Activated CD8-positive, alpha-beta memory T cell treated with anti-CD3 and anti-CD28 coated beads for 36 hours (primary cell): Measurements from ENCODE around the gene SAPCD2. TPM values are rescaled to one million over a fixed set of nuclear protein-coding genes. Genes with fewer than 3 reads are reported as not detected.

Experiments
- CTCF ChIA-PET: fragments of 350-600 bp; sonication (Branson Sonifier 250); formaldehyde crosslinking; loops from one replicate; lab custom pipeline; 2021; ENCODE audit warnings: antibody characterized with exemption; lab: Charles Lee
- POLR2A ChIA-PET: fragments of 350-600 bp; sonication (Branson Sonifier 250); formaldehyde crosslinking; loops from one replicate; lab custom pipeline; 2021; ENCODE audit warnings: antibody characterized with exemption; lab: Charles Lee
- total RNA-seq, 2 experiments: library from RNA; stranded (reverse); gene quantifications; one replicate each; pipeline ENCODE4 v1.2.3, GENCODE V29; 2021

SAPCD2 gene
- total RNA-seq, 2 experiments from 2014 or later = 16.4 to 16.5 TPM

- POLR2A ChIA-PET = interaction anchor here (0.6 to 2.7 kb wide), 9 partner anchors 9 to 360 kb away, joined by 3 to 33 read pairs (median 4); partner anchors contain the start of genes RABL6, RNF208, TUBB4B and UAP1L1
- CTCF ChIA-PET = interaction anchor here (0.5 to 8.4 kb wide), 5 partner anchors 9 to 421 kb away, joined by 3 to 72 read pairs (median 7); partner anchors contain the start of gene SAPCD2
These were observed 17.1 kb upstream of the SAPCD2 start for GRCh38 chr9:137087409-137087925.

- CTCF ChIA-PET = interaction anchor here (0.7 to 8.4 kb wide), 8 partner anchors 9 to 154 kb away, joined by 3 to 72 read pairs (median 6); partner anchors contain the start of genes SAPCD2 and TUBB4B
- POLR2A ChIA-PET = interaction anchor here (0.6 to 2.7 kb wide), 19 partner anchors 9 to 519 kb away, joined by 3 to 33 read pairs (median 4); partner anchors contain the start of genes ABCA2, ARRDC1, DPP7 and RABL6
These were observed 16.4 kb upstream of the SAPCD2 start, which contains the start of gene MAN1B1 for GRCh38 chr9:137086531-137087408. TSS of gene MAN1B1 (plus strand) at chr9:137086985. CDS start at chr9:137087000, 15 bp downstream.

- ChIA-PET CTCF (interaction anchor here (0.7 to 8.4 kb wide), 8 partner anchors 10 to 194 kb away, joined by 3 to 72 read pairs (median 6); partner anchors contain the start of genes SAPCD2 and TUBB4B), POLR2A (interaction anchor here (0.6 to 2.7 kb wide), 14 partner anchors 10 to 519 kb away, joined by 3 to 33 read pairs (median 4); partner anchors contain the start of genes ABCA2, ARRDC1, DPP7 and RNF208)
These were observed 15.7 kb upstream of the SAPCD2 start for GRCh38 chr9:137085920-137086530.

- ChIA-PET CTCF (interaction anchor here (0.6 to 8.4 kb wide), 5 partner anchors 11 to 202 kb away, joined by 3 to 72 read pairs (median 4); partner anchors contain the start of gene SAPCD2), POLR2A (interaction anchor here (0.6 to 2.7 kb wide), 3 partner anchors 10 to 540 kb away, joined by 3 to 28 read pairs (median 5); partner anchors contain the start of gene SAPCD2)
These were observed 14.2 kb upstream of the SAPCD2 start for GRCh38 chr9:137084526-137084925.

GRCh38 chr9:137083394-137084004, 13.1 kb upstream of the SAPCD2 start:
- ChIA-PET POLR2A (no interaction called here), CTCF (interaction anchor here (8.4 kb wide), 1 partner anchor 16 kb away, joined by 72 read pairs; the partner anchor contains the start of gene SAPCD2)

- POLR2A ChIA-PET = no interaction called here
- CTCF ChIA-PET = interaction anchor here (8.4 kb wide), 1 partner anchor 15 kb away, joined by 72 read pairs; the partner anchor contains the start of gene SAPCD2
These were observed 12.6 kb upstream of the SAPCD2 start for GRCh38 chr9:137082925-137083290.

GRCh38 chr9:137082222-137082924, 12.0 kb upstream of the SAPCD2 start:
- ChIA-PET CTCF (interaction anchor here (8.4 kb wide), 1 partner anchor 15 kb away, joined by 72 read pairs; the partner anchor contains the start of gene SAPCD2), POLR2A (interaction anchor here (1.0 kb wide), 1 partner anchor 12 kb away, joined by 4 read pairs; the partner anchor contains the start of gene SAPCD2)

GRCh38 chr9:137080260-137081122, 10.1 kb upstream of the SAPCD2 start:
- CTCF ChIA-PET = interaction anchor here (1.0 kb wide), 1 partner anchor 12 kb away, joined by 3 read pairs; no protein-coding TSS in a partner anchor
- POLR2A ChIA-PET = no interaction called here

- ChIA-PET CTCF (interaction anchor here (1.0 kb wide), 1 partner anchor 11 kb away, joined by 3 read pairs; no protein-coding TSS in a partner anchor), POLR2A (no interaction called here)
These were observed 9.0 kb upstream of the SAPCD2 start for GRCh38 chr9:137079401-137079787.

GRCh38 chr9:137078701-137079400, 8.5 kb upstream of the SAPCD2 start:
- ChIA-PET CTCF (interaction anchor here (4.2 kb wide), 1 partner anchor 12 kb away, joined by 23 read pairs; no protein-coding TSS in a partner anchor), POLR2A (no interaction called here)

- POLR2A ChIA-PET = interaction anchor here (1.1 kb wide), 1 partner anchor 9 kb away, joined by 3 read pairs; the partner anchor contains the start of gene MAN1B1
- CTCF ChIA-PET = interaction anchor here (1.2 to 4.2 kb wide), 3 partner anchors 11 to 43 kb away, joined by 3 to 23 read pairs (median 5); no protein-coding TSS in a partner anchor
These were observed 7.7 kb upstream of the SAPCD2 start for GRCh38 chr9:137077758-137078693.

GRCh38 chr9:137077010-137077747, 6.8 kb upstream of the SAPCD2 start, which contains the start of gene UAP1L1:
TSS of gene UAP1L1 (plus strand) at chr9:137077517. CDS start at chr9:137077533, 16 bp downstream.
- POLR2A ChIA-PET = interaction anchor here (0.8 to 1.1 kb wide), 2 partner anchors 10 to 165 kb away, joined by 3 read pairs; partner anchors contain the start of gene MAN1B1
- CTCF ChIA-PET = interaction anchor here (0.9 to 4.2 kb wide), 5 partner anchors 11 to 48 kb away, joined by 3 to 23 read pairs (median 4); no protein-coding TSS in a partner anchor

GRCh38 chr9:137076636-137077009, 6.3 kb upstream of the SAPCD2 start:
- POLR2A ChIA-PET = interaction anchor here (0.8 kb wide), 1 partner anchor 166 kb away, joined by 3 read pairs; no protein-coding TSS in a partner anchor

More at GRCh38 chr9:137076636-137077009, 6.3 kb upstream of the SAPCD2 start:
- CTCF ChIA-PET = interaction anchor here (0.9 to 4.2 kb wide), 4 partner anchors 10 to 48 kb away, joined by 3 to 23 read pairs (median 4); no protein-coding TSS in a partner anchor
